ENCODE measurements around the gene MAGEB18.

DNA sequence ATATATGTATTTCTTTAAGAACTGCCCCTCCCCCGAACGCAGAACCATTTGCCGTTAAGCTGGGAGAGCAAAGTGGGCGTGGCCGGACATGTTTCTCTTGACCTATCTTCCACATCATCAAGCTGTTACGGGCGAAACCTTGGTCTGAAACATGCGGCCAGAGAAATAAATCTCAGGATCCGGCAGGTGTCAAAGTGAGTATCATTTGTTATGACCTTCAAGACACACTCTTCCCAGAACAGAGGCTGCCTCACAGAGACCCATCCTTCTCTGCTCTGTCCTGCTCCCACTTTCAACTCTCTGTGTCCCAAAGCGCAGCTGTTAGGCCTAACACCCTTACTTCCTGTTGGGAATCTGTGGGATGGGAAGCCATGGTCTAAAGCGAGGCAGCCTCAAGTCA, at the start of gene MAGEB18:
- TF ChIP-seq, protein P1, sequence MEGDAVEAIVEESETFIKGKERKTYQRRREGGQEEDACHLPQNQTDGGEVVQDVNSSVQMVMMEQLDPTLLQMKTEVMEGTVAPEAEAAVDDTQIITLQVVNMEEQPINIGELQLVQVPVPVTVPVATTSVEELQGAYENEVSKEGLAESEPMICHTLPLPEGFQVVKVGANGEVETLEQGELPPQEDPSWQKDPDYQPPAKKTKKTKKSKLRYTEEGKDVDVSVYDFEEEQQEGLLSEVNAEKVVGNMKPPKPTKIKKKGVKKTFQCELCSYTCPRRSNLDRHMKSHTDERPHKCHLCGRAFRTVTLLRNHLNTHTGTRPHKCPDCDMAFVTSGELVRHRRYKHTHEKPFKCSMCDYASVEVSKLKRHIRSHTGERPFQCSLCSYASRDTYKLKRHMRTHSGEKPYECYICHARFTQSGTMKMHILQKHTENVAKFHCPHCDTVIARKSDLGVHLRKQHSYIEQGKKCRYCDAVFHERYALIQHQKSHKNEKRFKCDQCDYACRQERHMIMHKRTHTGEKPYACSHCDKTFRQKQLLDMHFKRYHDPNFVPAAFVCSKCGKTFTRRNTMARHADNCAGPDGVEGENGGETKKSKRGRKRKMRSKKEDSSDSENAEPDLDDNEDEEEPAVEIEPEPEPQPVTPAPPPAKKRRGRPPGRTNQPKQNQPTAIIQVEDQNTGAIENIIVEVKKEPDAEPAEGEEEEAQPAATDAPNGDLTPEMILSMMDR (conservative IDR thresholded peaks at IDR 0.05; ENCODE audit: low read depth, low read length), result no peak
- TF ChIP-seq EZH2phosphoT487 (IDR thresholded peaks at IDR 0.05; ENCODE audit: borderline replicate concordance, low read length), result no peak
- no peak for TF ChIP-seq EZH2 (IDR thresholded peaks at IDR 0.05; ENCODE audit: low read length, unreplicated experiment)

All from PC-3 (cell line).